ENCODE measurements around the gene POU6F1. TPM values are rescaled to one million over a fixed set of nuclear protein-coding genes. Genes with fewer than 3 reads are reported as not detected.

The POU6F1 gene
- total RNA-seq, 1 experiment from 2014 or later: 6.9 TPM

- ATAC-seq (no peak), DNase-seq (no peak)
- no peak overlapping the region for H3K4me3 ChIP-seq (ENCODE audit: low read length)
- H3K9ac ChIP-seq (ENCODE audit: low read length): no peak overlapping the region
- CTCF ChIA-PET: no interaction called here
- no peaks in the 10 kb centered on the region for H3F3A ChIP-seq (ENCODE audit: low read length, unreplicated experiment)
- no peak overlapping the region for H3K4me2 ChIP-seq (ENCODE audit: low read length)
- no peaks in the 10 kb centered on the region for H3K9me2 ChIP-seq (replicated peaks; ENCODE audit: low read length)
- H3K36me3 ChIP-seq (ENCODE audit: low read depth, low read length): no peaks in the 10 kb centered on the region
- no TSS peak for BruUV-seq (replicated peaks)
- H2AFZ ChIP-seq (ENCODE audit: low read length): no peak overlapping the region
- POLR2A ChIA-PET (ENCODE audit: unreplicated experiment): no interaction called here
- TF ChIP-seq EZH2phosphoT487 (IDR thresholded peaks at IDR 0.05; ENCODE audit: borderline replicate concordance, low read length) (no peak), EZH2 (IDR thresholded peaks at IDR 0.05; ENCODE audit: low read length, unreplicated experiment) (no peak), CTCF (conservative IDR thresholded peaks at IDR 0.05; ENCODE audit: low read depth, low read length) (no peak)
- intact Hi-C loops (cut with micrococcal nuclease): no loop called here
- H3K79me2 ChIP-seq (ENCODE audit: low read length): peaks cover 10% of the 10 kb centered on the region
- 0 out of 2 replicates have a peak, but pooled peaks cover 5% of the 10 kb centered on the region for H3K4me1 ChIP-seq (ENCODE audit: insufficient read depth, low read length)
- no peak overlapping the region for H3K27ac ChIP-seq (ENCODE audit: low read length)
- H4K20me1 ChIP-seq (ENCODE audit: low read length): no peaks in the 10 kb centered on the region
- no peaks in the 10 kb centered on the region for H3K9me3 ChIP-seq (ENCODE audit: low read length)
- no peaks in the 10 kb centered on the region for H3K27me3 ChIP-seq (ENCODE audit: low read length)
These were observed 25.0 kb upstream of the POU6F1 start for GRCh38 chr12:51242876-51243275.

- Histone ChIP-seq H3K4me1 (ENCODE audit: insufficient read depth, low read length) (0 out of 2 replicates have a peak, but pooled peaks cover 5% of the 10 kb centered on the region), H4K20me1 (ENCODE audit: low read length) (no peaks in the 10 kb centered on the region), H3K79me2 (ENCODE audit: low read length) (peaks cover 10% of the 10 kb centered on the region), H3K27me3 (ENCODE audit: low read length) (no peaks in the 10 kb centered on the region), H3K27ac (ENCODE audit: low read length) (no peak overlapping the region), H3K36me3 (ENCODE audit: low read depth, low read length) (no peaks in the 10 kb centered on the region), H3K9me2 (replicated peaks; ENCODE audit: low read length) (no peaks in the 10 kb centered on the region), H2AFZ (ENCODE audit: low read length) (no peak overlapping the region), H3K4me2 (ENCODE audit: low read length) (no peak overlapping the region), H3K9me3 (ENCODE audit: low read length) (no peaks in the 10 kb centered on the region), H3K4me3 (ENCODE audit: low read length) (no peak overlapping the region), H3K9ac (ENCODE audit: low read length) (no peak overlapping the region), H3F3A (ENCODE audit: low read length, unreplicated experiment) (no peaks in the 10 kb centered on the region)
- TF ChIP-seq EZH2phosphoT487 (IDR thresholded peaks at IDR 0.05; ENCODE audit: borderline replicate concordance, low read length) (no peak), EZH2 (IDR thresholded peaks at IDR 0.05; ENCODE audit: low read length, unreplicated experiment) (no peak), CTCF (conservative IDR thresholded peaks at IDR 0.05; ENCODE audit: low read depth, low read length) (no peak)
- ATAC-seq: no peak
- CTCF ChIA-PET: no interaction called here
- BruUV-seq (replicated peaks): no TSS peak
- intact Hi-C loops (cut with micrococcal nuclease): no loop called here
- POLR2A ChIA-PET (ENCODE audit: unreplicated experiment): no interaction called here
- no peak for DNase-seq
These were observed 24.3 kb upstream of the POU6F1 start for GRCh38 chr12:51242120-51242519.

- no peak overlapping the region for H3K4me2 ChIP-seq (ENCODE audit: low read length)
- 0 out of 2 replicates have a peak, but pooled peaks cover 5% of the 10 kb centered on the region for H3K4me1 ChIP-seq (ENCODE audit: insufficient read depth, low read length)
- no peaks in the 10 kb centered on the region for H3K9me2 ChIP-seq (replicated peaks; ENCODE audit: low read length)
- no peaks in the 10 kb centered on the region for H3K9me3 ChIP-seq (ENCODE audit: low read length)
- H3K9ac ChIP-seq (ENCODE audit: low read length): no peak overlapping the region
- TF ChIP-seq EZH2 (IDR thresholded peaks at IDR 0.05; ENCODE audit: low read length, unreplicated experiment) (no peak), CTCF (conservative IDR thresholded peaks at IDR 0.05; ENCODE audit: low read depth, low read length) (no peak), EZH2phosphoT487 (IDR thresholded peaks at IDR 0.05; ENCODE audit: borderline replicate concordance, low read length) (no peak)
- H3K27ac ChIP-seq (ENCODE audit: low read length): no peak overlapping the region
- ChIA-PET CTCF (interaction anchor here (0.6 kb wide), 1 partner anchor 12 kb away, joined by 8 read pairs; no protein-coding TSS in a partner anchor), POLR2A (ENCODE audit: unreplicated experiment) (no interaction called here)
- no peak overlapping the region for H2AFZ ChIP-seq (ENCODE audit: low read length)
- no TSS peak for BruUV-seq (replicated peaks)
- ATAC-seq (no peak), DNase-seq (peak; percentile 12)
- H3K36me3 ChIP-seq (ENCODE audit: low read depth, low read length): no peaks in the 10 kb centered on the region
- intact Hi-C loops (cut with micrococcal nuclease): no loop called here
- H3K27me3 ChIP-seq (ENCODE audit: low read length): no peaks in the 10 kb centered on the region
- peaks cover 10% of the 10 kb centered on the region for H3K79me2 ChIP-seq (ENCODE audit: low read length)
- H4K20me1 ChIP-seq (ENCODE audit: low read length): no peaks in the 10 kb centered on the region
- no peak overlapping the region for H3K4me3 ChIP-seq (ENCODE audit: low read length)
- H3F3A ChIP-seq (ENCODE audit: low read length, unreplicated experiment): no peaks in the 10 kb centered on the region
These were observed 23.1 kb upstream of the POU6F1 start for GRCh38 chr12:51240971-51241370.

All from PC-3 (cell line).